HEK293 (cell line): ENCODE measurements around the gene SAE1.

Source experiments
- BCL11B ChIP-seq: fragments of 450-650 bp; formaldehyde crosslinking; IDR thresholded peaks from 2 replicates; pipeline ENCODE4 v1.5.1; 2016; ENCODE audit warnings: low read depth, missing biosample characterization, missing genetic modification characterization
- GLI2 ChIP-seq: fragments of 450-650 bp; formaldehyde crosslinking; IDR thresholded peaks from 2 replicates; pipeline ENCODE4; 2017; ENCODE audit warnings: missing biosample characterization, missing genetic modification characterization, low read depth, borderline replicate concordance
- GLIS1 ChIP-seq: fragments of 450-650 bp; formaldehyde crosslinking; IDR thresholded peaks from 2 replicates; pipeline ENCODE4 v1.5.1; 2016; ENCODE audit warnings: missing biosample characterization, missing genetic modification characterization
- HOXA7 ChIP-seq: sonication (generic); formaldehyde crosslinking; IDR thresholded peaks from 2 replicates; pipeline ENCODE4 v1.8.1; 2022; ENCODE audit warnings: missing genetic modification reagents, borderline replicate concordance
- HOXD13 ChIP-seq: sonication (generic); formaldehyde crosslinking; IDR thresholded peaks from 2 replicates; pipeline ENCODE4 v1.8.0; 2022; ENCODE audit warnings: missing genetic modification reagents, borderline replicate concordance
- IKZF3 ChIP-seq: fragments of 450-650 bp; IDR thresholded peaks from 2 replicates; pipeline ENCODE4 v1.5.0; 2018; ENCODE audit warnings: missing biosample characterization, mild to moderate bottlenecking, missing genetic modification characterization, moderate library complexity
- KLF9 ChIP-seq: fragments of 450-650 bp; formaldehyde crosslinking; IDR thresholded peaks from 2 replicates; pipeline ENCODE4 v1.5.1; 2016; ENCODE audit warnings: missing biosample characterization, missing genetic modification characterization, low read depth
- OVOL3 ChIP-seq: fragments of 450-650 bp; formaldehyde crosslinking; IDR thresholded peaks from 2 replicates; pipeline ENCODE4 v1.5.1; 2016; ENCODE audit warnings: missing biosample characterization, missing genetic modification characterization
- REPIN1 ChIP-seq: fragments of 450-650 bp; formaldehyde crosslinking; IDR thresholded peaks from 2 replicates; pipeline ENCODE4 v1.5.1; 2017; ENCODE audit warnings: missing biosample characterization, missing genetic modification characterization, low read depth
- SP7 ChIP-seq: fragments of 450-650 bp; formaldehyde crosslinking; IDR thresholded peaks from 2 replicates; pipeline ENCODE4 v1.5.1; 2016; ENCODE audit warnings: missing biosample characterization, missing genetic modification characterization
- TRIM28 ChIP-seq: IDR thresholded peaks from 2 replicates; pipeline ENCODE4 v1.6.1; 2011; ENCODE audit warnings: low read length, control low read depth, borderline replicate concordance
- ZBTB1 ChIP-seq: fragments of 450-650 bp; formaldehyde crosslinking; IDR thresholded peaks from 2 replicates; pipeline ENCODE4 v1.5.1; 2016; ENCODE audit warnings: missing biosample characterization, missing genetic modification characterization
- ZBTB17 ChIP-seq: fragments of 450-650 bp; formaldehyde crosslinking; IDR thresholded peaks from 2 replicates; pipeline ENCODE4 v1.5.1; 2016; ENCODE audit warnings: missing biosample characterization, missing genetic modification characterization
- ZBTB7A ChIP-seq: fragments of 450-650 bp; formaldehyde crosslinking; IDR thresholded peaks from 2 replicates; pipeline ENCODE4 v1.5.1; 2016; ENCODE audit warnings: low read depth, missing biosample characterization, missing genetic modification characterization
- ZNF10 ChIP-seq: fragments of 450-650 bp; formaldehyde crosslinking; IDR thresholded peaks from 2 replicates; pipeline ENCODE4 v1.5.1; 2017; ENCODE audit warnings: missing biosample characterization, missing genetic modification characterization
- ZNF175 ChIP-seq: fragments of 450-650 bp; formaldehyde crosslinking; IDR thresholded peaks from 2 replicates; pipeline ENCODE4 v1.5.1; 2016; ENCODE audit warnings: missing biosample characterization, missing genetic modification characterization
- ZNF19 ChIP-seq: fragments of 450-650 bp; formaldehyde crosslinking; IDR thresholded peaks from 2 replicates; pipeline ENCODE4; 2016; ENCODE audit warnings: missing biosample characterization, missing genetic modification characterization, low read depth
- ZNF248 ChIP-seq: fragments of 450-650 bp; formaldehyde crosslinking; IDR thresholded peaks from 2 replicates; pipeline ENCODE4 v1.5.1; 2017; ENCODE audit warnings: missing biosample characterization, missing genetic modification characterization
- ZNF302 ChIP-seq: fragments of 450-650 bp; formaldehyde crosslinking; IDR thresholded peaks from 2 replicates; pipeline ENCODE4 v1.5.1; 2016; ENCODE audit warnings: missing biosample characterization, missing genetic modification characterization, low read depth
- ZNF404 ChIP-seq: fragments of 450-650 bp; formaldehyde crosslinking; IDR thresholded peaks from 2 replicates; pipeline ENCODE4 v1.5.1; 2017; ENCODE audit warnings: missing biosample characterization, missing genetic modification characterization
- ZNF514 ChIP-seq: fragments of 450-650 bp; formaldehyde crosslinking; IDR thresholded peaks from 2 replicates; pipeline ENCODE4 v1.5.1; 2016; ENCODE audit warnings: missing biosample characterization, missing genetic modification characterization
- ZNF600 ChIP-seq: fragments of 450-650 bp; formaldehyde crosslinking; IDR thresholded peaks from 2 replicates; pipeline ENCODE4 v1.5.1; 2016; ENCODE audit warnings: missing biosample characterization, missing genetic modification characterization
- ZNF658 ChIP-seq: fragments of 450-650 bp; formaldehyde crosslinking; IDR thresholded peaks from 2 replicates; pipeline ENCODE4; 2016; ENCODE audit warnings: missing biosample characterization, missing genetic modification characterization
- ZNF707 ChIP-seq: fragments of 450-650 bp; formaldehyde crosslinking; IDR thresholded peaks from 2 replicates; pipeline ENCODE4 v1.5.1; 2016; ENCODE audit warnings: missing biosample characterization, missing genetic modification characterization
- ZXDB ChIP-seq: fragments of 450-650 bp; formaldehyde crosslinking; IDR thresholded peaks from 2 replicates; pipeline ENCODE4 v1.5.1; 2016; ENCODE audit warnings: missing biosample characterization, missing genetic modification characterization
- TF ChIP-seq, protein P1 (sequence below): IDR thresholded peaks from 2 replicates; pipeline ENCODE4 v1.6.1; 2011; ENCODE audit warnings: mild to moderate bottlenecking, low read depth, low read length, borderline replicate concordance
- TF ChIP-seq, protein P2 (sequence below): fragments of 450-650 bp; formaldehyde crosslinking; IDR thresholded peaks from 2 replicates; pipeline ENCODE4 v1.5.1; 2017; ENCODE audit warnings: missing biosample characterization, missing genetic modification characterization
- TF ChIP-seq, protein P3 (sequence below): fragments of 450-650 bp; formaldehyde crosslinking; IDR thresholded peaks from 2 replicates; pipeline ENCODE4 v1.5.1; 2016; ENCODE audit warnings: missing biosample characterization, missing genetic modification characterization
- TF ChIP-seq, protein P4 (sequence below): fragments of 450-650 bp; formaldehyde crosslinking; IDR thresholded peaks from 2 replicates; pipeline ENCODE4 v1.5.1; 2016; ENCODE audit warnings: missing biosample characterization, missing genetic modification characterization
- TF ChIP-seq, protein P5 (sequence below): fragments of 450-650 bp; formaldehyde crosslinking; IDR thresholded peaks from 2 replicates; pipeline ENCODE4 v1.5.1; 2016; ENCODE audit warnings: missing biosample characterization, missing genetic modification characterization
- TF ChIP-seq, protein P6 (sequence below): fragments of 450-650 bp; formaldehyde crosslinking; IDR thresholded peaks from 2 replicates; pipeline ENCODE4 v1.5.0; 2017; ENCODE audit warnings: missing biosample characterization, missing genetic modification characterization, borderline replicate concordance

The SAE1 gene

DNA sequence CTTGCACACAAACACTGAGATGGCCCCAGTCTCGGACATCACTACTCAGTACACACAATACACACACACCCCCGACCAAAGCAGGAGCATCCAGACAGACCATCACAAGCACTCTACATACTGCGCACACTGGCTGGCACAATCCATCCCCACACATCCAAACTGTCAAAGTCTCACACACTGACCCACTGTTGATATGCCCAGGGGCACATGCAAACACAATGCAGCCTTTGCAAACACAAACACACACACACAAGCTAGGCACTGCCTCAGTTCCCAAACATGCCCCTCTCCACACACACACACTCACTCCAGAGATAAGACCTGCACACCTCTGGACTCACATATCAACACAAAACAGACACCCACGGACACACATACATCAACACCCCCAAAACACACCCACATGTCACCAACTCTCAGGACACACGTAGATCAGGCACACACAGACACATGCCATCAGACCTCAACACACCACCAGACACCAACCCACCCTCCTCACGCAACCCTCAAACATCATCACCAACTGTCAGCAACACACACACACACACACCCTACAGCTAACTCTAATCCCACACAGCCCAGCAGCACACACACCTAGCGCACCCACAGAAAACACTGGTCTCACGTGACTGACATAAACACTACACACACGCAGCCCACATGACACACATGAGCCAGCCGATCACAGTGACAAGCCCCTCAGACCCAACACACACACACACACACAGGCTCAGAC, 98.5 kb downstream of the SAE1 start (continued):
- TF ChIP-seq REPIN1 (tag by site-specific recombination) (no peak), ZBTB1 (tag by site-specific recombination) (no peak), ZNF19 (tag by site-specific recombination) (0 out of 2 replicates have a peak, but pooled peaks have one; percentile 4), ZNF248 (tag by site-specific recombination) (peak; percentile 85), ZNF658 (no peak), ZNF707 (no peak), ZNF302 (no peak; the same call in 1 of the 2 replicates), KLF9 (tag by site-specific recombination) (peak; percentile 91), BCL11B (tag by site-specific recombination) (peak; percentile 75), HOXD13 (CRISPR knock-in tag) (0 out of 2 replicates have a peak, but pooled peaks have one; percentile 36), SP7 (tag by site-specific recombination) (peak; percentile 12; the same call in 1 of the 2 replicates), ZNF175 (tag by site-specific recombination) (0 out of 2 replicates have a peak, but pooled peaks have one; percentile 37), ZNF514 (tag by site-specific recombination) (no peak), GLIS1 (tag by site-specific recombination) (peak; percentile 29), ZXDB (peak; percentile 41), ZNF10 (no peak; the same call in 1 of the 2 replicates), TRIM28 (0 out of 2 replicates have a peak, but pooled peaks have one; percentile 47), ZBTB17 (tag by site-specific recombination) (peak; percentile 72), GLI2 (tag by site-specific recombination) (no peak), IKZF3 (tag by site-specific recombination) (no peak), ZBTB7A (tag by site-specific recombination) (peak; percentile 55; the same call in 1 of the 2 replicates), OVOL3 (tag by site-specific recombination) (peak; percentile 29; the same call in 1 of the 2 replicates), HOXA7 (CRISPR knock-in tag) (no peak), ZNF404 (tag by site-specific recombination) (no peak), ZNF600 (tag by site-specific recombination) (peak; percentile 97)
- TF ChIP-seq, protein P1, sequence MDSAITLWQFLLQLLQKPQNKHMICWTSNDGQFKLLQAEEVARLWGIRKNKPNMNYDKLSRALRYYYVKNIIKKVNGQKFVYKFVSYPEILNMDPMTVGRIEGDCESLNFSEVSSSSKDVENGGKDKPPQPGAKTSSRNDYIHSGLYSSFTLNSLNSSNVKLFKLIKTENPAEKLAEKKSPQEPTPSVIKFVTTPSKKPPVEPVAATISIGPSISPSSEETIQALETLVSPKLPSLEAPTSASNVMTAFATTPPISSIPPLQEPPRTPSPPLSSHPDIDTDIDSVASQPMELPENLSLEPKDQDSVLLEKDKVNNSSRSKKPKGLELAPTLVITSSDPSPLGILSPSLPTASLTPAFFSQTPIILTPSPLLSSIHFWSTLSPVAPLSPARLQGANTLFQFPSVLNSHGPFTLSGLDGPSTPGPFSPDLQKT: no peak
- TF ChIP-seq, protein P2, sequence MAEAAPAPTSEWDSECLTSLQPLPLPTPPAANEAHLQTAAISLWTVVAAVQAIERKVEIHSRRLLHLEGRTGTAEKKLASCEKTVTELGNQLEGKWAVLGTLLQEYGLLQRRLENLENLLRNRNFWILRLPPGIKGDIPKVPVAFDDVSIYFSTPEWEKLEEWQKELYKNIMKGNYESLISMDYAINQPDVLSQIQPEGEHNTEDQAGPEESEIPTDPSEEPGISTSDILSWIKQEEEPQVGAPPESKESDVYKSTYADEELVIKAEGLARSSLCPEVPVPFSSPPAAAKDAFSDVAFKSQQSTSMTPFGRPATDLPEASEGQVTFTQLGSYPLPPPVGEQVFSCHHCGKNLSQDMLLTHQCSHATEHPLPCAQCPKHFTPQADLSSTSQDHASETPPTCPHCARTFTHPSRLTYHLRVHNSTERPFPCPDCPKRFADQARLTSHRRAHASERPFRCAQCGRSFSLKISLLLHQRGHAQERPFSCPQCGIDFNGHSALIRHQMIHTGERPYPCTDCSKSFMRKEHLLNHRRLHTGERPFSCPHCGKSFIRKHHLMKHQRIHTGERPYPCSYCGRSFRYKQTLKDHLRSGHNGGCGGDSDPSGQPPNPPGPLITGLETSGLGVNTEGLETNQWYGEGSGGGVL: peak; percentile 61
- TF ChIP-seq, protein P3, sequence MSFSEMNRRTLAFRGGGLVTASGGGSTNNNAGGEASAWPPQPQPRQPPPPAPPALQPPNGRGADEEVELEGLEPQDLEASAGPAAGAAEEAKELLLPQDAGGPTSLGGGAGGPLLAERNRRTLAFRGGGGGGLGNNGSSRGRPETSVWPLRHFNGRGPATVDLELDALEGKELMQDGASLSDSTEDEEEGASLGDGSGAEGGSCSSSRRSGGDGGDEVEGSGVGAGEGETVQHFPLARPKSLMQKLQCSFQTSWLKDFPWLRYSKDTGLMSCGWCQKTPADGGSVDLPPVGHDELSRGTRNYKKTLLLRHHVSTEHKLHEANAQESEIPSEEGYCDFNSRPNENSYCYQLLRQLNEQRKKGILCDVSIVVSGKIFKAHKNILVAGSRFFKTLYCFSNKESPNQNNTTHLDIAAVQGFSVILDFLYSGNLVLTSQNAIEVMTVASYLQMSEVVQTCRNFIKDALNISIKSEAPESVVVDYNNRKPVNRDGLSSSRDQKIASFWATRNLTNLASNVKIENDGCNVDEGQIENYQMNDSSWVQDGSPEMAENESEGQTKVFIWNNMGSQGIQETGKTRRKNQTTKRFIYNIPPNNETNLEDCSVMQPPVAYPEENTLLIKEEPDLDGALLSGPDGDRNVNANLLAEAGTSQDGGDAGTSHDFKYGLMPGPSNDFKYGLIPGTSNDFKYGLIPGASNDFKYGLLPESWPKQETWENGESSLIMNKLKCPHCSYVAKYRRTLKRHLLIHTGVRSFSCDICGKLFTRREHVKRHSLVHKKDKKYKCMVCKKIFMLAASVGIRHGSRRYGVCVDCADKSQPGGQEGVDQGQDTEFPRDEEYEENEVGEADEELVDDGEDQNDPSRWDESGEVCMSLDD (tag by site-specific recombination): peak; percentile 97
- TF ChIP-seq, protein P4, sequence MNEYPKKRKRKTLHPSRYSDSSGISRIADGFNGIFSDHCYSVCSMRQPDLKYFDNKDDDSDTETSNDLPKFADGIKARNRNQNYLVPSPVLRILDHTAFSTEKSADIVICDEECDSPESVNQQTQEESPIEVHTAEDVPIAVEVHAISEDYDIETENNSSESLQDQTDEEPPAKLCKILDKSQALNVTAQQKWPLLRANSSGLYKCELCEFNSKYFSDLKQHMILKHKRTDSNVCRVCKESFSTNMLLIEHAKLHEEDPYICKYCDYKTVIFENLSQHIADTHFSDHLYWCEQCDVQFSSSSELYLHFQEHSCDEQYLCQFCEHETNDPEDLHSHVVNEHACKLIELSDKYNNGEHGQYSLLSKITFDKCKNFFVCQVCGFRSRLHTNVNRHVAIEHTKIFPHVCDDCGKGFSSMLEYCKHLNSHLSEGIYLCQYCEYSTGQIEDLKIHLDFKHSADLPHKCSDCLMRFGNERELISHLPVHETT (tag by site-specific recombination): peak; percentile 61
- TF ChIP-seq, protein P5, sequence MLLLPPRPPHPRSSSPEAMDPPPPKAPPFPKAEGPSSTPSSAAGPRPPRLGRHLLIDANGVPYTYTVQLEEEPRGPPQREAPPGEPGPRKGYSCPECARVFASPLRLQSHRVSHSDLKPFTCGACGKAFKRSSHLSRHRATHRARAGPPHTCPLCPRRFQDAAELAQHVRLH (tag by site-specific recombination): peak; percentile 81; the same call in 1 of the 2 replicates
- TF ChIP-seq, protein P6, sequence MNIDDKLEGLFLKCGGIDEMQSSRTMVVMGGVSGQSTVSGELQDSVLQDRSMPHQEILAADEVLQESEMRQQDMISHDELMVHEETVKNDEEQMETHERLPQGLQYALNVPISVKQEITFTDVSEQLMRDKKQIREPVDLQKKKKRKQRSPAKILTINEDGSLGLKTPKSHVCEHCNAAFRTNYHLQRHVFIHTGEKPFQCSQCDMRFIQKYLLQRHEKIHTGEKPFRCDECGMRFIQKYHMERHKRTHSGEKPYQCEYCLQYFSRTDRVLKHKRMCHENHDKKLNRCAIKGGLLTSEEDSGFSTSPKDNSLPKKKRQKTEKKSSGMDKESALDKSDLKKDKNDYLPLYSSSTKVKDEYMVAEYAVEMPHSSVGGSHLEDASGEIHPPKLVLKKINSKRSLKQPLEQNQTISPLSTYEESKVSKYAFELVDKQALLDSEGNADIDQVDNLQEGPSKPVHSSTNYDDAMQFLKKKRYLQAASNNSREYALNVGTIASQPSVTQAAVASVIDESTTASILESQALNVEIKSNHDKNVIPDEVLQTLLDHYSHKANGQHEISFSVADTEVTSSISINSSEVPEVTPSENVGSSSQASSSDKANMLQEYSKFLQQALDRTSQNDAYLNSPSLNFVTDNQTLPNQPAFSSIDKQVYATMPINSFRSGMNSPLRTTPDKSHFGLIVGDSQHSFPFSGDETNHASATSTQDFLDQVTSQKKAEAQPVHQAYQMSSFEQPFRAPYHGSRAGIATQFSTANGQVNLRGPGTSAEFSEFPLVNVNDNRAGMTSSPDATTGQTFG (tag by site-specific recombination): 0 out of 2 replicates have a peak, but pooled peaks have one; percentile 22
